CD8-positive, alpha-beta memory T cell (primary cell): ENCODE measurements around the gene CELA2A. TPM values are rescaled to one million over a fixed set of nuclear protein-coding genes. Genes with fewer than 3 reads are reported as not detected.
"Not testable (repeated sequence)": the region's sequence is repeated elsewhere in the genome, so short reads cannot be mapped to it uniquely, and the experiment has no call there.

Source experiments
- CTCF ChIA-PET: fragments of 350-600 bp; sonication (Branson Sonifier 250); formaldehyde crosslinking; loops from one replicate; lab custom pipeline; 2021; ENCODE audit warnings: antibody characterized with exemption; lab: Charles Lee
- POLR2A ChIA-PET: fragments of 350-600 bp; sonication (Branson Sonifier 250); formaldehyde crosslinking; loops from one replicate; lab custom pipeline; 2021; ENCODE audit warnings: antibody characterized with exemption; lab: Charles Lee
- DNase-seq, 5 donors: peaks; one replicate each; pipeline versions ENCODE4 v3.0.0 to v3.0.0-alpha.2; 2020 to 2022; ENCODE audit warnings: mixed read lengths in 1 of 5
- H3K27ac ChIP-seq: one replicate; pipeline ENCODE4 v1.7.0; 2013; ENCODE audit warnings: low read depth, mild to moderate bottlenecking, low read length, moderate library complexity
- H3K27me3 ChIP-seq: 2 replicates; pipeline ENCODE4 v1.7.0; 2013; ENCODE audit warnings: low read length, mild to moderate bottlenecking; ENCODE audit not compliant: insufficient read depth, poor library complexity, severe bottlenecking
- H3K36me3 ChIP-seq: 2 replicates; pipeline ENCODE4 v1.7.0; 2013; ENCODE audit warnings: mild to moderate bottlenecking, low read length, moderate library complexity; ENCODE audit not compliant: insufficient read depth
- H3K4me1 ChIP-seq: 2 replicates; pipeline ENCODE4 v1.7.0; 2013; ENCODE audit warnings: mild to moderate bottlenecking, low read length, moderate library complexity; ENCODE audit not compliant: insufficient read depth
- H3K4me3 ChIP-seq: 2 replicates; pipeline ENCODE4 v1.7.0; 2013; ENCODE audit warnings: mild to moderate bottlenecking, low read length
- H3K9me3 ChIP-seq: 2 replicates; pipeline ENCODE4 v1.7.0; 2013; ENCODE audit warnings: mild to moderate bottlenecking, low read length
- H3K27ac Mint-ChIP-seq, 8 donors: one replicate each; pipeline ENCODE4 v1.8.0; 2020 to 2021; ENCODE audit warnings: mixed read lengths in 8 of 8, mild to moderate bottlenecking in 6 of 8, inconsistent platforms in 3 of 8, moderate library complexity in 3 of 8
- H3K27me3 Mint-ChIP-seq, 2 donors: one replicate each; pipeline ENCODE4 v1.8.0; 2020 to 2021; ENCODE audit warnings: mixed read lengths in 2 of 2, mild to moderate bottlenecking in 1 of 2, moderate library complexity in 1 of 2
- H3K36me3 Mint-ChIP-seq, 3 donors: one replicate each; pipeline ENCODE4 v1.8.0; 2020 to 2021; ENCODE audit warnings: mixed read lengths in 3 of 3, inconsistent platforms in 1 of 3, mild to moderate bottlenecking in 1 of 3
- H3K4me1 Mint-ChIP-seq, 3 donors: one replicate each; pipeline ENCODE4 v1.8.0; 2020 to 2021; ENCODE audit warnings: mixed read lengths in 3 of 3, inconsistent platforms in 1 of 3, mild to moderate bottlenecking in 1 of 3
- H3K4me3 Mint-ChIP-seq, 7 donors: one replicate each; pipeline ENCODE4 v1.8.0; 2020 to 2021; ENCODE audit warnings: mixed read lengths in 7 of 7, mild to moderate bottlenecking in 6 of 7, moderate library complexity in 4 of 7, inconsistent platforms in 2 of 7
- H3K9me3 Mint-ChIP-seq, 5 donors: one replicate each; pipeline ENCODE4 v1.8.0; 2020 to 2022; ENCODE audit warnings: mixed read lengths in 5 of 5, mild to moderate bottlenecking in 3 of 5, moderate library complexity in 2 of 5, inconsistent platforms in 1 of 5
- polyA plus RNA-seq: library from polyadenylated mRNA; unstranded; fragments of 300-500 nt; fragmentation: Illumina TruSeq; gene quantifications from one replicate; pipeline ENCODE4 v1.2.3, GENCODE V29; 2021
- total RNA-seq, 2 experiments: library from RNA; stranded (reverse); gene quantifications; one replicate each; pipeline ENCODE4 v1.2.3, GENCODE V29; 2021

Gene CELA2A
- total and polyA plus RNA-seq, 3 experiments from 2014 or later = not detected

DNA sequence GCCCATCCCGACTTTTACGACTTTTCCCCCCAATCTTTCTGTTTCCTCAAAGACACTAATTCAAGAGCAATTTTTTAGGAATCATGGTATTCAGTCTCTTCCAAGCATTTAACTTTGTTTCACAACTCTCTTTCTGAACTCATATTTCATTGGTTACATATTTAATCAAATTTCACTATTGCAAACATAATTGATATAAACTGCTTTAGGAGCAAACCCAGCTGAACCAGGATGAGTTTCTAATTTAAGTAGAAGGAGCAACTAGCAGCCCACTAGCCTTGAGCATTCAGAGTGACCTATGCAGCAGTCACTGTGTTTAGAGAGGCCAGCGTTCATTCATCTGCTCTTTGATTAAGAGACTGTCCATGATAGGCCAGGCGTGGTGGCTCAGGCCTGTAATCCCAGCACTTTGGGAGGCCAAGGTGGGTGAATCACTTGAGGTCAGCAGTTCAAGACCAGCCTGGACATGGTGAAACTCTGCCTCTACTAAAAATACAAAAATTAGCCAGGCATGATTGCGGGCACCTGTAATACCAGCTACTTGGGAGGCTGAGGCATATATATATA lies 21.2 kb downstream of the CELA2A start:
- POLR2A ChIA-PET = no interaction called here
- CTCF ChIA-PET = no interaction called here
- Mint-ChIP-seq H3K9me3 (no peaks in the 10 kb centered on the region), H3K4me1 (no peaks in the 10 kb centered on the region), H3K27me3 (peaks cover 0 to 2% of the 10 kb centered on the region in 2 donors), H3K36me3 (peaks cover 0 to 2% (median 0%) of the 10 kb centered on the region in 3 donors), H3K4me3 (no peak overlapping the region), H3K27ac (no peak overlapping the region)
- no peaks in the 10 kb centered on the region for H3K4me1 ChIP-seq
- no peaks in the 10 kb centered on the region for H3K9me3 ChIP-seq
- H3K4me3 ChIP-seq = no peak overlapping the region
- H3K27ac ChIP-seq = no peak overlapping the region
- DNase-seq = no peak
- no peaks in the 10 kb centered on the region for H3K36me3 ChIP-seq
- no peaks in the 10 kb centered on the region for H3K27me3 ChIP-seq

DNA sequence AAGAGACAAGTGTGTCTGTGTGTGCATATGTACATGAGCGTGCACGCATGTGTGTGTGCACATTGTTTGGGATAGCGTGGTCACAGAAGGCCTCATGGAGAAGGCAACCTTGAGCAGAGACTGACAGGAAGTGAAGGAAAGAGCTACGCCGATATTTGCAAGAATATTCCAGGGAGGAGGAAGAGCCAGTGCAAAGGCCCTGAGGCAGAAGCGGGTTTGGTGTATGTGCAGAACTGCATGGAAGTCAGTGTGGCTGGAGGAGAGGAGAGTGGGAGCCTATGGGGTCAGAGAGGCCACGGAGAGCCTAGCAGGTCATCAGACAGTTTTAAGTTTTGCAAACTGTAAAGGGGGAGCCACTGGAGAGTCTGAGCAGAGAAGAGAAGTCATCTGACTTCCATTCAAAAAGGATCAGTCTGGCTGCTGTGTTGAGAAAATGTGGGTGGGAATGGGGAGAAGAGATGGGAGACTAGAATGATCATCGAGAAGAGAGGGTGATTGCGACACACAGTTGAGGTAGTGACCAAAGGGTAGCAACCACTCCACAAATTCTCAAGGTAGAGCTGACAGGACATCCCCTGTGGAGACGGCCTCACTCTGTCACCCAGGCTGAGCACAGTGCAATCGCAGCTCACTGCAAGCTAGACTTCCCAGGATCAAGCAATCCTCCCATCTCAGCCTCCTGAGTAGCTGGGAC lies 23.3 kb downstream of the CELA2A start:
- no peak overlapping the region for H3K4me3 ChIP-seq
- H3K36me3 ChIP-seq = no peaks in the 10 kb centered on the region
- no peaks in the 10 kb centered on the region for H3K9me3 ChIP-seq
- CTCF ChIA-PET = no interaction called here
- POLR2A ChIA-PET = no interaction called here
- Mint-ChIP-seq H3K4me3 (no peak overlapping the region), H3K36me3 (peaks cover 0 to 4% (median 1%) of the 10 kb centered on the region in 3 donors), H3K4me1 (no peaks in the 10 kb centered on the region), H3K9me3 (no peaks in the 10 kb centered on the region), H3K27ac (no peak overlapping the region), H3K27me3 (peaks cover 0 to 2% of the 10 kb centered on the region in 2 donors)
- no peak for DNase-seq
- H3K27ac ChIP-seq = no peak overlapping the region
- no peaks in the 10 kb centered on the region for H3K4me1 ChIP-seq
- H3K27me3 ChIP-seq = no peaks in the 10 kb centered on the region

- H3K27me3 ChIP-seq, H3K4me3 ChIP-seq, H3K27ac Mint-ChIP-seq, DNase-seq, POLR2A ChIA-PET, H3K27ac ChIP-seq, H3K4me3 Mint-ChIP-seq, H3K27me3 Mint-ChIP-seq, H3K4me1 ChIP-seq, H3K4me1 Mint-ChIP-seq, H3K9me3 Mint-ChIP-seq, H3K9me3 ChIP-seq, CTCF ChIA-PET, H3K36me3 ChIP-seq: not testable (repeated sequence)
- peaks cover 4 to 17% (median 7%) of the 10 kb centered on the region in 3 donors for H3K36me3 Mint-ChIP-seq
Measured at GRCh38 chr1:15482455-15482854, 25.9 kb downstream of the CELA2A start.

- H3K4me3 ChIP-seq, CTCF ChIA-PET, H3K4me1 Mint-ChIP-seq, H3K4me3 Mint-ChIP-seq, H3K4me1 ChIP-seq, H3K9me3 Mint-ChIP-seq, DNase-seq, H3K27ac Mint-ChIP-seq, H3K9me3 ChIP-seq, H3K27me3 Mint-ChIP-seq, H3K27ac ChIP-seq, POLR2A ChIA-PET, H3K36me3 ChIP-seq, H3K27me3 ChIP-seq: not testable (repeated sequence)
- H3K36me3 Mint-ChIP-seq = peaks cover 4 to 17% (median 7%) of the 10 kb centered on the region in 3 donors
Measured at GRCh38 chr1:15482983-15483543, 26.5 kb downstream of the CELA2A start.

GRCh38 chr1:15483971-15484370 lies 27.4 kb downstream of the CELA2A start:
- H3K9me3 ChIP-seq = no peaks in the 10 kb centered on the region
- no peak overlapping the region for H3K27ac ChIP-seq
- no peak overlapping the region for H3K4me3 ChIP-seq
- Mint-ChIP-seq H3K9me3 (no peaks in the 10 kb centered on the region), H3K36me3 (peaks cover 4 to 22% (median 7%) of the 10 kb centered on the region in 3 donors), H3K4me1 (no peaks in the 10 kb centered on the region), H3K27ac (peak overlapping the region in 1 of 8 donors; percentile 61), H3K27me3 (no peaks in the 10 kb centered on the region), H3K4me3 (no peak overlapping the region)
- ChIA-PET POLR2A (no interaction called here), CTCF (no interaction called here)
- H3K36me3 ChIP-seq = no peaks in the 10 kb centered on the region
- H3K27me3 ChIP-seq = no peaks in the 10 kb centered on the region
- DNase-seq = no peak
- no peaks in the 10 kb centered on the region for H3K4me1 ChIP-seq

DNA sequence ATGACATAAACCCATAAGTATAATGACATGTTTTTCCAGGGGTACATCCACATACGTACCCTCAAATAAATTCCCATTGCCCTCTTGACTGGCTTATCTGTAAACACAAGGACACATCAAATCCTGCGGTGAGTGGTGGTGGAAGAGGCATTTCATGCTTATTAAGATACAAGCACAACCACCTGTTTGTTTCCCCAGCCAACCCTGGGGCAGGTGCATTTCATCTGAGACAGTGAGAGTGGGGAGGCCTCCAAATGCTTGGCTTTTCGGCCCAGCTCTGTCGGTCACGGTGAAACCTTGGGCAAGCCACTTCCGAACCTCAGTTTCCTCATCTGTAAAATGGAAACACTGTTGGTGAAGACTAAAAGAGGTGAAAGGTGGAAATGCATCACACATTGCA lies 27.9 kb downstream of the CELA2A start:
- H3K36me3 ChIP-seq, H3K27me3 Mint-ChIP-seq, H3K4me3 Mint-ChIP-seq, H3K4me1 ChIP-seq, H3K9me3 Mint-ChIP-seq, POLR2A ChIA-PET, H3K27me3 ChIP-seq, H3K9me3 ChIP-seq, H3K4me3 ChIP-seq, CTCF ChIA-PET, H3K27ac ChIP-seq, H3K4me1 Mint-ChIP-seq, DNase-seq: not testable (repeated sequence)
- peaks cover 6 to 26% (median 7%) of the 10 kb centered on the region in 3 donors for H3K36me3 Mint-ChIP-seq
- H3K27ac Mint-ChIP-seq = peak overlapping the region in 1 of 8 donors; percentile 61

GRCh38 chr1:15485636-15486035 lies 29.1 kb downstream of the CELA2A start:
- H3K27me3 Mint-ChIP-seq = no peaks in the 10 kb centered on the region
- no peak overlapping the region for H3K27ac ChIP-seq
- no peaks in the 10 kb centered on the region for H3K9me3 ChIP-seq
- H3K4me3 ChIP-seq = no peak overlapping the region
- peak overlapping the region in 1 of 8 donors; percentile 42 for H3K27ac Mint-ChIP-seq
- H3K4me3 Mint-ChIP-seq = no peak overlapping the region
- H3K4me1 Mint-ChIP-seq = no peaks in the 10 kb centered on the region
- CTCF ChIA-PET = no interaction called here
- H3K27me3 ChIP-seq = no peaks in the 10 kb centered on the region
- no peak for DNase-seq
- peaks cover 7 to 31% (median 9%) of the 10 kb centered on the region in 3 donors for H3K36me3 Mint-ChIP-seq
- peaks cover 0 to 2% (median 0%) of the 10 kb centered on the region in 5 donors for H3K9me3 Mint-ChIP-seq
- no peaks in the 10 kb centered on the region for H3K36me3 ChIP-seq
- H3K4me1 ChIP-seq = no peaks in the 10 kb centered on the region
- POLR2A ChIA-PET = no interaction called here

GRCh38 chr1:15486844-15487610 lies 30.5 kb downstream of the CELA2A start:
- POLR2A ChIA-PET, H3K9me3 ChIP-seq, DNase-seq, CTCF ChIA-PET, H3K36me3 ChIP-seq, H3K4me3 ChIP-seq, H3K27ac Mint-ChIP-seq, H3K9me3 Mint-ChIP-seq, H3K4me1 Mint-ChIP-seq, H3K27me3 ChIP-seq, H3K27me3 Mint-ChIP-seq, H3K27ac ChIP-seq, H3K4me3 Mint-ChIP-seq, H3K4me1 ChIP-seq: not testable (repeated sequence)
- H3K36me3 Mint-ChIP-seq = peaks cover 7 to 37% (median 12%) of the 10 kb centered on the region in 3 donors
